GM23338 (cell line): ENCODE measurements around the gene VAX1.

ENCODE experiments used
- CTCF ChIP-seq, 2 experiments: fragments of 200-600 bp in 1 of 2; sonication (generic) in 1 of 2; conservative IDR thresholded peaks; 2 replicates each; pipeline versions ENCODE4 v1.5.1 to v1.6.1; 2016 to 2017; ENCODE audit warnings: antibody characterized with exemption in 2 of 2, low read depth in 2 of 2, mild to moderate bottlenecking in 2 of 2, moderate library complexity in 1 of 2
- EZH2 ChIP-seq: fragments of 200-600 bp; sonication (generic); IDR thresholded peaks from one replicate; pipeline ENCODE4 v1.8.0; 2017; ENCODE audit warnings: antibody characterized with exemption, mild to moderate bottlenecking, low read depth; ENCODE audit not compliant: unreplicated experiment
- JUNB ChIP-seq: IDR thresholded peaks from one replicate; pipeline ENCODE4 v1.6.1; 2016; ENCODE audit warnings: antibody characterized with exemption; ENCODE audit not compliant: unreplicated experiment
- POLR2AphosphoS5 ChIP-seq: IDR thresholded peaks from 2 replicates; pipeline ENCODE4 v1.6.1; 2016; ENCODE audit warnings: antibody characterized with exemption, low read depth
- REST ChIP-seq: IDR thresholded peaks from one replicate; pipeline ENCODE4 v1.6.1; 2018; ENCODE audit warnings: antibody characterized with exemption; ENCODE audit not compliant: unreplicated experiment

- TF ChIP-seq REST = no peak
- TF ChIP-seq CTCF (conservative IDR thresholded peaks at IDR 0.05; ENCODE audit: low read depth in 2 of 2) = peak; percentile 24 to 41; a peak in 2 of 4 replicates
- TF ChIP-seq EZH2 = peak; percentile 79
- no peak for TF ChIP-seq JUNB
- no peak for TF ChIP-seq POLR2AphosphoS5
Observed at GRCh38 chr10:117163061-117163953, 25.2 kb upstream of the VAX1 start.
